A673 (cell line): Measurements from ENCODE around the gene EIF2AK3. TPM values are rescaled to one million over a fixed set of nuclear protein-coding genes. Genes with fewer than 3 reads are reported as not detected.

Experiments
- BruUV-seq: library from RNA; stranded (reverse); fragments of 400-500 nt; replicated peaks from 2 replicates; lab custom pipeline; 2021; lab: Mats Ljungman, UMichigan
- CTCF ChIA-PET: fragments of 300-600 bp; sonication (Branson Sonifier 250); formaldehyde crosslinking; loops from one replicate; lab custom pipeline; 2022; ENCODE audit warnings: antibody characterized with exemption; lab: Charles Lee
- POLR2A ChIA-PET: fragments of 300-600 bp; sonication (Branson Sonifier 250); formaldehyde crosslinking; loops from one replicate; lab custom pipeline; 2022; ENCODE audit warnings: antibody characterized with exemption; ENCODE audit not compliant: low non-redundant PET; lab: Charles Lee
- DNase-seq: peaks from one replicate; pipeline ENCODE4 v3.0.0-alpha.2; 2015; ENCODE audit warnings: low spot score
- H3K27ac ChIP-seq: fragments of 200-600 bp; sonication (generic); 2 replicates; pipeline ENCODE4 v1.5.1; 2016; ENCODE audit warnings: mixed run types, low read depth, mild to moderate bottlenecking, mixed read lengths, antibody characterized with exemption, low read length; ENCODE audit not compliant: poor library complexity, severe bottlenecking
- H3K27me3 ChIP-seq: fragments of 200-600 bp; sonication (generic); replicated peaks from 2 replicates; pipeline ENCODE4 v1.6.1; 2017; ENCODE audit warnings: mixed run types, low read depth, mild to moderate bottlenecking, mixed read lengths, antibody characterized with exemption, low read length; ENCODE audit not compliant: insufficient read depth, poor library complexity
- H3K36me3 ChIP-seq: fragments of 200-600 bp; sonication (generic); 2 replicates; pipeline ENCODE4 v1.6.1; 2016; ENCODE audit warnings: mixed run types, mild to moderate bottlenecking, mixed read lengths, antibody characterized with exemption, low read length; ENCODE audit not compliant: insufficient read depth, poor library complexity, severe bottlenecking
- H3K4me1 ChIP-seq: fragments of 200-600 bp; sonication (generic); 2 replicates; pipeline ENCODE4 v1.6.1; 2017; ENCODE audit warnings: mixed run types, mild to moderate bottlenecking, mixed read lengths, antibody characterized with exemption, low read length; ENCODE audit not compliant: insufficient read depth, poor library complexity, severe bottlenecking
- H3K4me3 ChIP-seq: fragments of 200-600 bp; sonication (generic); 2 replicates; pipeline ENCODE4 v1.5.1; 2016; ENCODE audit warnings: low read depth, mixed run types, mild to moderate bottlenecking, mixed read lengths, low read length; ENCODE audit not compliant: poor library complexity, severe bottlenecking
- H3K9me3 ChIP-seq: fragments of 200-600 bp; sonication (generic); 2 replicates; pipeline ENCODE4 v1.6.1; 2016; ENCODE audit warnings: mixed run types, low read depth, mild to moderate bottlenecking, mixed read lengths, antibody characterized with exemption, low read length; ENCODE audit not compliant: poor library complexity, severe bottlenecking
- CTCF ChIP-seq: fragments of 300-800, 200-600 bp; sonication (generic); conservative IDR thresholded peaks from 2 replicates; pipeline ENCODE4 v1.5.1; 2017; ENCODE audit warnings: low read depth, mild to moderate bottlenecking, antibody characterized with exemption, low read length, moderate library complexity, mixed read lengths
- EZH2 ChIP-seq: fragments of 200-600 bp; sonication (generic); IDR thresholded peaks from 2 replicates; pipeline ENCODE4 v1.6.1; 2017; ENCODE audit warnings: borderline replicate concordance, low read depth, mild to moderate bottlenecking, mixed read lengths, antibody characterized with exemption, low read length; ENCODE audit not compliant: poor library complexity, severe bottlenecking
- intact Hi-C: fragments of 100-400 bp; cut with micrococcal nuclease; formaldehyde crosslinking; loops from one replicate; pipeline ENCODE4 v1.10.0; 2022; ENCODE audit not compliant: unreplicated experiment
- total RNA-seq: library from RNA; stranded (reverse); gene quantifications from 2 replicates; pipeline ENCODE4 v1.2.3, GENCODE V29; 2021

EIF2AK3 gene
- total RNA-seq, 1 experiment from 2014 or later: 5.1 TPM

DNA sequence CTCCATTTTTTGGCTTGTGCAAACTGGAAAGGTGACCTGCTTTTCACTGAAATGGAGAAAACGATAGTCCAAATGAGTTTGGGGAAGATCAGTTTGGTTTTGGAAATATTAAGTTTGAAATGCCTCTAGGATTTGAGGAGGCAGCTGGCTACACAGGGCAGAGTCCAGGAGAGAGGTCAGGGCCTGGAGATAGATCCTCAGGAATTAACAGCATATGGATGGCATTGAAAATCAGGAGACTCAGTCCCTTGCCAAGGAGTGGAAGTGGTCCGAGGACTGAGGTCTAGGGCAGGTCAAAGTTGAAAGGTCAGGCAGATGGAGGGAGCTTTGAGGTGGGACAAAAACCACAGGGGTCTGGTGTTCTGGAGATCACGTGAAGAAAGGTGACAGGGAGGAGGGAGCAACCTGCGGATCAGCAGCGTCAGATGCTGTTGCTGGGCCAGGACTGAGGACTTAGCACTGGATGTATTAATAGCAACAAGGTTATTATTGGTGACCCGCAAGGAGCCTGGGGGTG lies 83.7 kb downstream of the EIF2AK3 start:
- POLR2A ChIA-PET: no interaction called here
- Histone ChIP-seq H3K36me3 (no peaks in the 10 kb centered on the region), H3K9me3 (no peaks in the 10 kb centered on the region), H3K27ac (no peak overlapping the region), H3K4me1 (no peaks in the 10 kb centered on the region), H3K27me3 (no peaks in the 10 kb centered on the region), H3K4me3 (no peak overlapping the region)
- intact Hi-C loops: no loop called here
- no TSS peak for BruUV-seq
- TF ChIP-seq CTCF: no peak
- no peak for TF ChIP-seq EZH2
- DNase-seq: no peak
- CTCF ChIA-PET: no interaction called here

DNA sequence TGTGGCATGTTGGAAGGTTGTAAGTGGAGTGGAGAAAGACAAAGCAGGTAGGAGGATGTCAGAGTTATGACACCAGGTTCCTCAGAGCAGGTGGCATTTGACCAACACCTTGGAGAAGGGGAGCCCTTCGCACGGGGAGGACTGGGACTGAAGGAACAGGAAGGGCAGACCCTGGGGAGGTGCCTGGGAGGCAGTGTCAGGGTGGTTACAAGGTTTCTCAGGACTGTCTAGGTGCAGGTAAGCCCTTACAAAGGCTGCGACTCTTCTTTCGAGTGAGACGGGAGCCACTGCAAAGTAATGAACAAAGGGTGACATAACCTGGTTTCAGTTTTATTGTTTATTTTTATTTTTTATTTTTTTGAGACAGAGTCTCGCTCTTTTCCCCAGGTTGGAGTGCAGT lies 84.6 kb downstream of the EIF2AK3 start:
- Histone ChIP-seq H3K4me1 (no peaks in the 10 kb centered on the region), H3K9me3 (no peaks in the 10 kb centered on the region), H3K27ac (no peak overlapping the region), H3K27me3 (no peaks in the 10 kb centered on the region), H3K4me3 (no peak overlapping the region), H3K36me3 (no peaks in the 10 kb centered on the region)
- no TSS peak for BruUV-seq
- intact Hi-C loops: no loop called here
- ChIA-PET CTCF (no interaction called here), POLR2A (no interaction called here)
- no peak for TF ChIP-seq EZH2
- TF ChIP-seq CTCF: no peak
- no peak for DNase-seq

DNA sequence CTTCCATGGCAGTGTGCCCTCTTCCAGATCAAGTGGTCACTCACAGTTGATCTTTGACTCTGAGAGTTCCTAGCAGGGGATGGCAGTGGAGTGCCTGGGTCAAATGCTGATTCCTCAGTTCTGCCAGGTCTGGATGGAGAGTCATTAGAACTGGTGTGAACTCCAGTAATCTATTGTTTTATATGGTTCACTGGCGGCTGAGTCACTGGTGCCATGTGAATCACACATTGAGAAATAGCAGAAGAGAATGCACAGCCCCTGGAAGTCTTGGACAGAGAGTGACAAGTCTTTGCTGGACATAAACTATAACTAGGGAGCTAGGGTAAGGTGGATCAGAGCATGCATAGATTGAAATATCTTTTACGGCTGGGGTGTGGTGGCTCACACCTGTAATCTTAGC lies 86.9 kb downstream of the EIF2AK3 start:
- ChIA-PET CTCF (no interaction called here), POLR2A (no interaction called here)

More for the DNA sequence above, 86.9 kb downstream of the EIF2AK3 start:
- Histone ChIP-seq H3K36me3 (no peaks in the 10 kb centered on the region), H3K4me1 (no peaks in the 10 kb centered on the region), H3K9me3 (no peaks in the 10 kb centered on the region), H3K4me3 (no peak overlapping the region), H3K27me3 (peaks cover 3% of the 10 kb centered on the region), H3K27ac (no peak overlapping the region)
- intact Hi-C loops: no loop called here
- TF ChIP-seq CTCF (no peak), EZH2 (no peak)
- BruUV-seq: no TSS peak
- DNase-seq: no peak
